HG02938 (cell line): ENCODE data around the gene SMDT1.
"Not testable (repeated sequence)": the region's sequence is repeated elsewhere in the genome, so short reads cannot be mapped to it uniquely, and the experiment has no call there.

Experiments
- ATAC-seq: cut with Tn5 transposase; IDR thresholded peaks from one replicate; pipeline ENCODE4 v1.9.1; 2021; ENCODE audit warnings: mild to moderate bottlenecking, moderate library complexity; ENCODE audit not compliant: unreplicated experiment

SMDT1 gene

DNA sequence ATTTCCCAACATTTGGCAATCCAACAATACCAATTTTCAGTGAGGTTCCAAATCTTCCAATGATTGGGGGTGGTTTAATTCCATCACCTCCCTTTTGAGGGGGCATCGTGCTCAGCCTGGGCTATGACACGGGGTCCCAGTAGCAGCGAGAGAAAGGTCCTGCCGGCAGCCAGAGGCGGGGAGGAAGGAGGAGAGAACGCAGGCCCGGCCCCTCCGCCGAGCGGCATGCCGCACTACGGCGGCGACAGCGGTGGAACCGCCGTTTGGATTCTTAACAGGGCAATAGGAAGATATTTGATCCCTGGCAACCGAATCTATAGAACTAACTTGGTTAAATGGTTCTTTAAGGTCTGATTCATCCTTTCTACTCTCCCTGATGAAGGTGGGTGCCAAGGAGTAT, 29.3 kb downstream of the SMDT1 start:
- no peak for ATAC-seq

DNA sequence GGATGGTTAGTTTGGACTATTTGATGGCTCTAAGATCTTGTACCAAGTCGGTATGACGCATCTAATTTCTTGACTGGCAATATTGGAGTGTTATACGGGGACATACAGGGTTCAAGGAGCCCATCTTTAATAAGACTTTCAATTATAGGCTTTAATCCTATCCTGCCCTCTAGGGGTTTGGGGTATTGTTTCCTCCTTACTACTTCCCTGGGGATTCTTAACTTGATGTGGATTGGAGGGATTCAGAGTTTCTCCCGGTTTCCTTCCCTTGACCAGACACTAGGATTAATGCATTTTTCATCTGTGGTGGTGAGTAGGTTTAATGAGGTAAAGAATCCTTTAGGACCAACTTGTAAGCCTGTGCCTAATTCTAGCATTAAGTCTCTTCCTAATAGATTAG, 32.3 kb downstream of the SMDT1 start:
- no peak for ATAC-seq

DNA sequence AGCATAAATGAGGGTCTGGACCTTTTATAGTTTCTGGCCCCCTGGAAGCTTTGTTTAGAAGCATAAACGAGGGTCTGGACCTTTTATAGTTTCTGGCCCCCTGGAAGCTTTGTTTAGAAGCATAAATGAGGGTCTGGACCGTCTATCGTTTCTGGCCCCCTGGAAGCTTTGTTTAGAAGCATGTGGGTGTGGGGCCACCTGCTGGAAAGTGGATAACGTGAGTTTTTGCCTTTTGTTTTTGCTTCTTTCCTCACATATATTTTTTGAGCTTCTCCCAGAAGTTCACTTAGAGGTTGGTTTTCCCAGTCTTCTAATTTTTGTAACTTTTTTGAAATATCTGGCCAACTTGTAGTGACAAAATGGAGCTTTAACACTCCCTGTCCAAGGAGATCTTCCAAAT, 33.3 kb downstream of the SMDT1 start:
- not testable (repeated sequence) for ATAC-seq

DNA sequence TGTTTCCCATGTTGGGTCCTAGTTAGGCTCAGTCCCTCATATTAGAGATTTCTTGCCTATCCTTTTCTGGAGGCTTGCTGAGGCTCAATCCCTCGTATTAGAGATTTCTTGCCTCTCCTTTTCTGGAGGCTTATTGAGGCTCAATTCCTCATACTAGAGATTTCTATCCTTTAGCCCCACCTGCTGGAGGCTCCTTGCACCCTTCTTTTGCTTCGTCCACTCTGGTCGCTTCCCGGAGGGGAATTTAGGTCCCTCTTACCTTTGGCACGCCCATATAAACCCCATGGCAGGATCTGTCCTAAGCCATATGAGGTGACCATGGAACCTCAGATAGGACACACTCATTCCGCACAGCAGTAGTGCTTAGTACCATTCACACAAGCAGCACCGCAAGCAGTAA, 35.2 kb downstream of the SMDT1 start:
- no peak for ATAC-seq

GRCh38 chr22:42115420-42115830, 35.9 kb downstream of the SMDT1 start:
- ATAC-seq: not testable (repeated sequence)

GRCh38 chr22:42116848-42117424, 37.4 kb downstream of the SMDT1 start:
- no peak for ATAC-seq

DNA sequence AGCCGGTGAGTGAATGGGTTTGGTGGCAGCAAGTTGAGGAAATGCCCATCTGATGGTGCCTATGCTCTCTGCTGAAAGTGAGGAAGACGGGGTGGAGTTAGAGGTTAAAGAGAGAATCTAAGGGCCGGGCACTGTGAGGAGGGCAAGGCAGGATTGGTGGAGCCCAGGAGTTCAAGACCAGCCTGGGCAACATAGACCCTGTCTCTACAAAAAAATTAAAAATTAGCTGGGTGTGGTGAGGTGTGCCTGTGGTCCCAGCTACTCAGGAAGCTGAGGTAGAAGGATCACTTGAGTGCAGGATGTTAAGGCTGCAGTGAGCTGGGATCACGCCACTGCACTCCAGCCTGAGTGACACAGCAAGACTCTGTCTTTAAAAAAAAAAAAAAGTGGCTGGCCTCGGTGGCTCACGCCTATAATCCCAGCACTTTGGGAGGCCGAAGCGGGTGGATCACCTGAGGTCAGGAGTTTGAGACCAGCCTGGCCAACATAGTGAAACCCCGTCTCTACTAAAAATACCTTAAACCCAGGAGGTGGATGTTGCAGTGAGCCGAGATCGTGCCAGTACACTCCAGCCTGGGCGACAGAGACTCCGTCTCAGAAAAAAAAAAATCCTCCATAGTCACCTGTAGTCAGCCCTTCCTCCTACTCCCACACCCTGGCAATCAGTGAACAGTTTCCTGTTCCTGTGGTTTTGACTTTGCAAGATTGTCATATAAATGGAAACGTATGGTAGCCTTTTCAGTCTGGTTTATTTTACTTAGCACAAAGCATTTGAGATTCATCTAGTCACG, 40.9 kb downstream of the SMDT1 start:
- ATAC-seq: not testable (repeated sequence)

- not testable (repeated sequence) for ATAC-seq
Measured at GRCh38 chr22:42123529-42123928, 44.0 kb downstream of the SMDT1 start.

- ATAC-seq: no peak
Measured at GRCh38 chr22:42127606-42128005, 48.1 kb downstream of the SMDT1 start.

DNA sequence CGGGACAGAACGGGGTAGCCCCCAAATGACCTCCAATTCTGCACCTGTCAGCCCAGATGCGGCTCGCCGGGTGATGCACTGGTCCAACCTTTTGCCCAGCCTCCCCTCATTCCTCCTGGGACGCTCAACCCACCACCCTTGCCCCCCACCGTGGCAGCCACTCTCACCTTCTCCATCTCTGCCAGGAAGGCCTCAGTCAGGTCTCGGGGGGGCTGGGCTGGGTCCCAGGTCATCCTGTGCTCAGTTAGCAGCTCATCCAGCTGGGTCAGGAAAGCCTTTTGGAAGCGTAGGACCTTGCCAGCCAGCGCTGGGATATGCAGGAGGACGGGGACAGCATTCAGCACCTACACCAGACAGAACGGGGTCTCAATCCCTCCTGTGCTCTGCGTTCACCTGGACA, 48.5 kb downstream of the SMDT1 start:
- ATAC-seq: not testable (repeated sequence)

- ATAC-seq: not testable (repeated sequence)
Measured at GRCh38 chr22:42128776-42129694, 49.5 kb downstream of the SMDT1 start.

DNA sequence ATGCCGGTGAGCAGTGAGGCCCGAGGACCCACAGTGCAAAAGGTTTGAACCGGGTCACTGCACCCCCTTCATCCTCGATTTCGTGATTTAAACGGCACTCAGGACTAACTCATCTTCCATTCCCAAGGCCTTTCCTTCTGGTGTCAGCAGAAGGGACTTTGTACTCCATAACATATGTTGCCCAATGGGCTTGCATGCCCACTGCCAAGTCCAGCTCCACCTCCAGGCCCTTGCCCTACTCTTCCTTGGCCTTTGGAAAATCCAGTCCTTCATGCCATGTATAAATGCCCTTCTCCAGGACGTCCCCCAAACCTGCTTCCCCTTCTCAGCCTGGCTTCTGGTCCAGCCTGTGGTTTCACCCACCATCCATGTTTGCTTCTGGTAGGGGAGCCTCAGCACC, 50.7 kb downstream of the SMDT1 start:
- ATAC-seq: not testable (repeated sequence)

DNA sequence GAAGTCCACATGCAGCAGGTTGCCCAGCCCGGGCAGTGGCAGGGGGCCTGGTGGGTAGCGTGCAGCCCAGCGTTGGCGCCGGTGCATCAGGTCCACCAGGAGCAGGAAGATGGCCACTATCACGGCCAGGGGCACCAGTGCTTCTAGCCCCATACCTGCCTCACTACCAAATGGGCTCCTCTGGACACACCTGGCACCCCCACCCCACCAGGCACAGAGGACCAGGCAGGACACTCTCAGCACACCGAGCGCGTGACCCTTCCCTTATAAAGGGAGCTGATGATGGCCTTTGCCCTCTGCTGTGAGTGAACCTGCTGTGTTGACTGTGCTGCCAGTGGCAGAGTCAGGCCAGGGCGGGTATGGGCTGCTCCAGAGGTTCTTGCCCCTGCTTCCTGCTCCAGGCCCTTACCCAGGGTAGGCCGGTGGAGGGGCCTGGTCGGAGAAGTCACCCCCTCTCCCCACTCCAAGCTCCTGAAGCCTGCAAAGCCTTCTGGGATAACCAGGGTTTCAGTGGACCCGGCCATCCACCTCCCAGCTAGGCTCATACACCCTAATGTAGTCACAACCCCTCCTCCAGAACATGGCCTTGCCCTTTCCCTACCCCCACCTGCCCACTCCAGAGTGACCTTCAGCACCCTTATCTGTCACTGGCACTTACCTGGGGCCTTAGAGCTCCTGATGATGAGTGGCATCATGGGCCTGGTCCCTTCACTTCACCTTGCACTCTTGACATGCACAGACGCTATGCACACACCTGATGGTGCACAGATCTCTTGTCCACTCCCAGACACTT, 51.3 kb downstream of the SMDT1 start, which contains the start of gene CYP2D6:
TSS of gene CYP2D6 (minus strand) at position 172 of the 793 bp plus-strand sequence. CDS start at position 153, 19 bp downstream.
- ATAC-seq: not testable (repeated sequence)

DNA sequence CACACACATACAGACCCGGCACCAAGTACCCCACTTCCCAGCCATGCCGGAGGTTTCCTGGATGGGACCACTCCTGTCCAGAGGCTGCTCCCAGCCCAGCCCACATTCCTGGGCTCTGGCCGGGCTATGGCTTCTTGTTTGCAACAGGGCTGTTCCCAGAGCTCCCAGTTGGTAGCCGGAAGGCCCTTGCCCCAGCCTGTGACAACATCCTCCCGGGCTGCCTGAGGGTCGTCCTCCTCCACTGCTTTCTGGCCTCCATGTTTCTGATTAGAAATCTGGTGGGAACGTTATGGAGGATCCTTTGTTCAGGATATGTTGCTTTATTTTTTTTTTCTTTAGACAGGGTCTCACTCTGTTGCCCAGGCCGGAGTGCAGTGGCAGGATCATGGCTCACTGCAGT, 52.1 kb downstream of the SMDT1 start:
- no peak for ATAC-seq

DNA sequence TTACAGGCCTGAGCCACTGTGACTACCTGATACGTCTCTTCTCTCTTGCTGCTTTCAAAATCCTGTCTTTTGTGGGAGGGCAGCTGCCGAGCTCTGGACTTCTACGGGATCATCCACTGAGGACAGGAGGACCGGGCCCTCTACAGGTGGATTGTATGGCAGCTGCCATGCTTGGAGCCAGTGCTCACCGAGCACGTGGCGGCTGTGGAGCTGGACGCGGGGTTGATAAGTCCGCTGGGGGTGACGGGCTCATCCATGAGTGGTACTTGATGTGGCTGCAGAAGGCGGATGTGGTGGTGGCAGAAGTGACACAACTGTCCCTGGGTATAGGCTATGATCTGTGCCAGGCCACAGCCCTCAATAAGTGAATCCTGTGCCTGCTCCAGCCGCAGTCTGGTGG, 53.0 kb downstream of the SMDT1 start:
- ATAC-seq: no peak
